Spleen (tissue), 11 donors: ENCODE results near the gene CCNL2. TPM values are rescaled to one million over a fixed set of nuclear protein-coding genes. Genes with fewer than 3 reads are reported as not detected.

ENCODE experiments used
- DNase-seq: peaks from one replicate; pipeline ENCODE4 v3.0.0-alpha.2; 2020
- H3K27ac ChIP-seq, 8 donors: fragments of 200-600 bp; sonication (generic) in 7 of 8; 1 replicate in 4 of 8; 2 replicates in 4 of 8; pipeline versions ENCODE4 v1.5.0 to v1.8.0; 2016 to 2021; ENCODE audit warnings: inconsistent platforms in 4 of 8, mild to moderate bottlenecking in 4 of 8, moderate library complexity in 1 of 8
- H3K27me3 ChIP-seq, 7 donors: fragments of 200-600 bp; sonication (generic) in 6 of 7; replicated peaks in 1 of 7; 1 replicate in 4 of 7; 2 replicates in 3 of 7; pipeline versions ENCODE4 v1.5.0 to v1.8.0; 2016 to 2021; ENCODE audit warnings: inconsistent platforms in 3 of 7, mild to moderate bottlenecking in 1 of 7
- H3K36me3 ChIP-seq, 6 donors: fragments of 200-600 bp; sonication (generic) in 5 of 6; 1 replicate in 4 of 6; 2 replicates in 2 of 6; pipeline versions ENCODE4 v1.5.0 to v1.8.0; 2016 to 2021; ENCODE audit warnings: inconsistent platforms in 2 of 6
- H3K4me1 ChIP-seq, 6 donors: fragments of 200-600 bp; sonication (generic) in 5 of 6; 1 replicate in 3 of 6; 2 replicates in 3 of 6; pipeline versions ENCODE4 v1.5.0 to v1.8.0; 2016 to 2021; ENCODE audit warnings: inconsistent platforms in 3 of 6
- H3K4me3 ChIP-seq, 8 donors: fragments of 200-600 bp; sonication (generic) in 7 of 8; 1 replicate in 4 of 8; 2 replicates in 4 of 8; pipeline versions ENCODE4 v1.5.0 to v1.8.0; 2016 to 2021; ENCODE audit warnings: inconsistent platforms in 4 of 8, mild to moderate bottlenecking in 4 of 8, moderate library complexity in 2 of 8
- H3K9me3 ChIP-seq, 8 donors: fragments of 200-600 bp; sonication (generic) in 7 of 8; 1 replicate in 4 of 8; 2 replicates in 4 of 8; pipeline versions ENCODE4 v1.5.0 to v1.8.0; 2016 to 2021; ENCODE audit warnings: inconsistent platforms in 4 of 8
- POLR2A ChIP-seq, 3 donors: fragments of 450-650 bp; IDR thresholded peaks; one replicate each; pipeline ENCODE4 v1.5.1; 2017; ENCODE audit warnings: antibody characterized with exemption in 3 of 3, mild to moderate bottlenecking in 1 of 3
- POLR2AphosphoS5 ChIP-seq, 3 donors: sonication (generic); formaldehyde crosslinking; IDR thresholded peaks; one replicate each; pipeline ENCODE4 v1.5.1; 2017; ENCODE audit warnings: antibody characterized with exemption in 3 of 3
- WGBS, 5 donors: extraction: QIAGEN DNeasy Blood & Tissue Kit in 3 of 5; methylation state at CpG; one replicate each; pipeline versions ENCODE4 v1.1.5 to v1.1.7; 2013 to 2018; 5-methylcytosine and 5-hydroxymethylcytosine counted together
- intact Hi-C: fragments of 100-400 bp; cut with DNase I; formaldehyde crosslinking; loops from one replicate; pipeline ENCODE4 v1.15.0; 2023; ENCODE audit warnings: low total_unique reads
- polyA plus RNA-seq, 3 donors: library from polyadenylated mRNA; stranded (reverse); fragments of 200-250 nt; gene quantifications; one replicate each; pipeline ENCODE4 v1.2.1, GENCODE V29; 2013
- total RNA-seq, 7 donors: library from RNA; depleted of rRNA in 3 of 7; stranded (reverse); fragments of >200 nt in 3 of 7; fragmentation: NEBNext Ultra II Directional in 4 of 7; extraction: Animal tissue kit (Norgen Biotek cat#: 25700) in 4 of 7; gene quantifications; one replicate each; pipeline versions ENCODE4 v1.1.0 to v1.2.1, GENCODE V29; 2016 to 2021
- TF ChIP-seq, protein P1 (sequence below), 11 experiments: fragments of 200-600 bp in 7 of 11; fragments of 450-650 bp in 4 of 11; sonication (generic) in 4 of 11; IDR thresholded peaks in 8 of 11; conservative IDR thresholded peaks in 3 of 11; 1 replicate in 7 of 11; 2 replicates in 4 of 11; pipeline versions ENCODE4 v1.4.0 to v1.8.0; 2016 to 2021; ENCODE audit warnings: antibody characterized with exemption in 11 of 11, inconsistent platforms in 4 of 11, mild to moderate bottlenecking in 1 of 11
- donor health status: healthy with polysubstance abuse.
- donor health status: DM: no; HTN: no; CAD: no; lungs with moderate emphysema.
- donor health status: DM: no; HTN: no; CAD: no.
- donor health status: Bipolar disorder and iron deficiency.
- donor health status: healthy.
- donor health status: DM: no; HTN: no; CAD: no.
- donor health status: DM: yes; HTN: yes; CAD: no.

CCNL2 gene
- total and polyA plus RNA-seq, 10 donors = 111 to 299 (median 204) TPM

DNA sequence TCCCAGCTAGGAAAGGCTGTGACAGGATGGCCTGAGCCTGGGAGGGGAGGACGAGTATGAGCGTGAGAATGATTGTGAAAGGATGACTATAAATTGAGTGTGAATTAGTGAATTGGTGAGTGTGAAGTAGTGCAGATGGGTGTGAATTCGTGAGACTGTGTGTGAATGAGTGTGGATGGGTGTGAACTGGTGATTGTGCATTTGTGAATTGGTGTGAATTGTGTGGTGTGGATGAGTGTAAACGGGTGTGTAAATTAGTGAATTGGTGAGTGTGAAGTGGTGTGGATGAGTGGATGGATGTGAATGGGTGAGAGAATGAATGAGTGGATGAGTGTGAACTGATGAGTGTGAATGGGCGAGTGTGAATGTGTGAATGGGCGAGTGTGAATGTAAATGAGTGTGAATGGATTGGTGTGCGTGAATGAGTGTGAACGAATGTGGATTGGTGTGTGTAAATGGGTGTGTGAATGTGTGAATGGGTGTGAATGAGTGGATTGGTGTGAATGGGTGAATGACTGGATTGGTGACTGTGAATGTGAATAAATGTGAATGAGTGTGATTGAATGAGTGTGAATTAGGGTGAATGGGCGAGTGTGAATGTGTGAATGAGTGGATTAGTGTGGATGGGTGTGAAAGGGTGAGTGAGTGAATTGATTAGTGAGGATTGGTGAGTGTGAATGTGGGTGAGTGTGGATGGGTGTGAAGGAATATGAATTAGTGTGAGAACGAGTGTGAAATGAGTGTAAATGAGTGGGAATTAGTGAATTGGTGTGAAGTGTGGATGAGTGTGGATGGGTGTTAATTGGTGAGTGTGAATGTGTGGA is 33.0 kb downstream of the CCNL2 start:
- Histone ChIP-seq H3K4me3 (no peak overlapping the region), H3K27ac (no peak overlapping the region), H3K27me3 (peaks cover 0 to 11% (median 0%) of the 10 kb centered on the region in 7 donors), H3K9me3 (peaks cover 0 to 6% (median 0%) of the 10 kb centered on the region in 8 donors), H3K36me3 (no peaks in the 10 kb centered on the region), H3K4me1 (peaks cover 0 to 17% (median 5%) of the 10 kb centered on the region in 6 donors)
- intact Hi-C loops = no loop called here
- DNase-seq = no peak
- WGBS, 5 donors = 73 to 86% (median 83%) methylated on average over 10 of the region's 10 CpGs
- TF ChIP-seq POLR2AphosphoS5 (IDR thresholded peaks at IDR 0.05) (no peak), POLR2A (IDR thresholded peaks at IDR 0.05) (no peak)
- TF ChIP-seq, protein P1, sequence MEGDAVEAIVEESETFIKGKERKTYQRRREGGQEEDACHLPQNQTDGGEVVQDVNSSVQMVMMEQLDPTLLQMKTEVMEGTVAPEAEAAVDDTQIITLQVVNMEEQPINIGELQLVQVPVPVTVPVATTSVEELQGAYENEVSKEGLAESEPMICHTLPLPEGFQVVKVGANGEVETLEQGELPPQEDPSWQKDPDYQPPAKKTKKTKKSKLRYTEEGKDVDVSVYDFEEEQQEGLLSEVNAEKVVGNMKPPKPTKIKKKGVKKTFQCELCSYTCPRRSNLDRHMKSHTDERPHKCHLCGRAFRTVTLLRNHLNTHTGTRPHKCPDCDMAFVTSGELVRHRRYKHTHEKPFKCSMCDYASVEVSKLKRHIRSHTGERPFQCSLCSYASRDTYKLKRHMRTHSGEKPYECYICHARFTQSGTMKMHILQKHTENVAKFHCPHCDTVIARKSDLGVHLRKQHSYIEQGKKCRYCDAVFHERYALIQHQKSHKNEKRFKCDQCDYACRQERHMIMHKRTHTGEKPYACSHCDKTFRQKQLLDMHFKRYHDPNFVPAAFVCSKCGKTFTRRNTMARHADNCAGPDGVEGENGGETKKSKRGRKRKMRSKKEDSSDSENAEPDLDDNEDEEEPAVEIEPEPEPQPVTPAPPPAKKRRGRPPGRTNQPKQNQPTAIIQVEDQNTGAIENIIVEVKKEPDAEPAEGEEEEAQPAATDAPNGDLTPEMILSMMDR (IDR thresholded peaks at IDR 0.05 in 8 of 11, conservative IDR thresholded peaks at IDR 0.05 in 3 of 11) = no peak

DNA sequence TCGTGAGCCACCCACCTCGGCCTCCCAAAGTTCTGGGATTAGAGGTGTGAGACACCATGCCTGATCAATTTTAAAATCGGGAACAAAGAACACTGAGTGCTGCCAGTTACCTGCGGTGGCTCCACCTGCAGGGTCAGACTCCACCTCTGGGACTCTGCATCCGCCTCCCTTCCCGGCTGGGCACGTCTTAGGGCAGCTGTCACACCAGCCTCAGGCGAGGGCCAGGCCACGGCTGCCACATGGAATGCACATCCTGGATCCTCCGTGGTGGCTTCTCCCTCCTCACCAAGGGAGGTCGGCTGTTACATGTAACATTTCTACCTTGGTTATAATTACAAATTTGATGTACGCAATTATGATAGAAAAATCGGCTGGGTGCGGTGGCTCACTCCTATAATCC is 34.9 kb downstream of the CCNL2 start:
- 77 to 86% (median 83%) methylated on average over 14 of the region's 14 CpGs for WGBS, 5 donors
- no peak for DNase-seq
- H3K4me3 ChIP-seq = no peak overlapping the region
- intact Hi-C loops = no loop called here
- peaks cover 0 to 30% (median 9%) of the 10 kb centered on the region in 6 donors for H3K4me1 ChIP-seq
- H3K36me3 ChIP-seq = no peaks in the 10 kb centered on the region
- peaks cover 0 to 29% (median 8%) of the 10 kb centered on the region in 7 donors for H3K27me3 ChIP-seq
- TF ChIP-seq, protein P1 (IDR thresholded peaks at IDR 0.05 in 8 of 11, conservative IDR thresholded peaks at IDR 0.05 in 3 of 11) = no peak
- TF ChIP-seq POLR2AphosphoS5 (IDR thresholded peaks at IDR 0.05) (no peak), POLR2A (IDR thresholded peaks at IDR 0.05) (no peak)
- H3K9me3 ChIP-seq = peaks cover 0 to 6% (median 0%) of the 10 kb centered on the region in 8 donors
- H3K27ac ChIP-seq = no peak overlapping the region

GRCh38 chr1:1361982-1362423 is 37.1 kb downstream of the CCNL2 start:
- H3K4me1 ChIP-seq = peaks cover 0 to 45% (median 15%) of the 10 kb centered on the region in 6 donors
- no peak for TF ChIP-seq POLR2A (IDR thresholded peaks at IDR 0.05)
- peak in 1 of 3 donors; percentile 53 for TF ChIP-seq POLR2AphosphoS5 (IDR thresholded peaks at IDR 0.05)
- TF ChIP-seq, protein P1 (IDR thresholded peaks at IDR 0.05 in 8 of 11, conservative IDR thresholded peaks at IDR 0.05 in 3 of 11) = peak in 1 of 11 experiments; percentile 7
- peaks cover 0 to 52% (median 27%) of the 10 kb centered on the region in 7 donors for H3K27me3 ChIP-seq
- H3K27ac ChIP-seq = peak overlapping the region in 5 of 8 donors; percentile 20 to 62 (median 46)
- intact Hi-C loops = no loop called here
- peak; percentile 62 for DNase-seq
- 20 to 31% (median 26%) methylated on average over 13 of the region's 13 CpGs for WGBS, 5 donors
- H3K9me3 ChIP-seq = peaks cover 0 to 1% (median 0%) of the 10 kb centered on the region in 8 donors
- no peak overlapping the region for H3K4me3 ChIP-seq
- H3K36me3 ChIP-seq = no peaks in the 10 kb centered on the region
